ENCODE data around the gene RNF126. TPM values are rescaled to one million over a fixed set of nuclear protein-coding genes. Genes with fewer than 3 reads are reported as not detected.

The RNF126 gene
- total and polyA plus RNA-seq, 2 of the 4 experiments (the other 2 are of a cell fraction), result 7.0 to 27.4 TPM

- Histone ChIP-seq H3K9me3 (ENCODE audit: control insufficient read depth, insufficient read depth, low read length) (no peaks in the 10 kb centered on the region), H2AK9ac (replicated peaks; ENCODE audit: low read depth, low read length, poor library complexity) (no peak overlapping the region), H3K18ac (ENCODE audit: low read depth, low read length) (no peak overlapping the region), H2AK5ac (ENCODE audit: low read depth, low read length) (no peak overlapping the region), H3K27ac (ENCODE audit: insufficient read depth, low read length) (no peak overlapping the region), H3K56ac (ENCODE audit: extremely low read depth, insufficient read depth, low read length) (no peak overlapping the region), H2AFZ (replicated peaks; ENCODE audit: low read length, poor library complexity) (no peak overlapping the region), H2BK15ac (ENCODE audit: low read depth, low read length) (no peak overlapping the region), H3K9me1 (ENCODE audit: insufficient read depth, low read length) (peaks cover 4% of the 10 kb centered on the region), H2BK5ac (ENCODE audit: low read depth, low read length, poor library complexity, severe bottlenecking) (no peak overlapping the region), H4K8ac (ENCODE audit: low read depth in 2 of 2, low read length in 2 of 2) (no peak overlapping the region), H4K5ac (ENCODE audit: low read depth, low read length) (no peak overlapping the region), H2BK120ac (ENCODE audit: low read depth, low read length) (no peak overlapping the region), H2BK20ac (ENCODE audit: low read depth, low read length) (no peak overlapping the region), H3K4ac (ENCODE audit: low read depth, low read length) (no peak overlapping the region), H3K23ac (ENCODE audit: low read depth, low read length) (no peak overlapping the region), H3K9ac (ENCODE audit: low read depth, low read length) (no peak overlapping the region), H4K91ac (ENCODE audit: insufficient read depth, low read depth, low read length) (no peak overlapping the region), H3K36me3 (ENCODE audit: control insufficient read depth, insufficient read depth, low read length) (peaks cover 29% of the 10 kb centered on the region), H3K14ac (replicated peaks; ENCODE audit: low read depth, low read length) (no peak overlapping the region), H3K4me2 (ENCODE audit: low read depth, low read length) (no peak overlapping the region), H3K79me1 (ENCODE audit: low read depth in 1 of 2, low read length in 2 of 2) (no peaks in the 10 kb centered on the region), H3K4me3 (ENCODE audit: insufficient read depth, low read depth, low read length) (no peak overlapping the region), H3K4me1 (ENCODE audit: control insufficient read depth, insufficient read depth, low read length) (peaks cover 4% of the 10 kb centered on the region), H4K20me1 (ENCODE audit: insufficient read depth, low read length) (peaks cover 8% of the 10 kb centered on the region), H3K27me3 (ENCODE audit: control insufficient read depth, insufficient read depth, low read length) (no peaks in the 10 kb centered on the region; the same call in 1 of the 2 replicates)
- intact Hi-C loops (cut with micrococcal nuclease), result no loop called here
- 12% methylated on average over 44 of the region's 97 CpGs; no CpG with 5 or more reads in 1 of the 2 experiments for WGBS, 2 experiments (ENCODE audit: extremely low coverage in 2 of 2, insufficient read length in 1 of 2)
- no peak for DNase-seq
- POLR2A ChIA-PET (ENCODE audit: unreplicated experiment), result no interaction called here
- TF ChIP-seq POLR2A (IDR thresholded peaks at IDR 0.05; ENCODE audit: low read depth, low read length), result no peak
- TF ChIP-seq SMC3 (IDR thresholded peaks at IDR 0.05; ENCODE audit: low read depth, low read length), result no peak
- TF ChIP-seq NFE2L2 (IDR thresholded peaks at IDR 0.05; ENCODE audit: low read depth, low read length), result no peak
- TF ChIP-seq CHD1 (IDR thresholded peaks at IDR 0.05; ENCODE audit: low read depth, low read length), result no peak
- no peak for TF ChIP-seq MAFK (IDR thresholded peaks at IDR 0.05; ENCODE audit: low read depth, low read length)
- TF ChIP-seq CTCF (conservative IDR thresholded peaks at IDR 0.05; ENCODE audit: low read depth, low read length), result no peak
- no peak for TF ChIP-seq FOS (IDR thresholded peaks at IDR 0.05; ENCODE audit: low read depth, low read length)
- TF ChIP-seq RFX5 (IDR thresholded peaks at IDR 0.05; ENCODE audit: low read depth, low read length), result no peak
- no peak for TF ChIP-seq MXI1 (IDR thresholded peaks at IDR 0.05; ENCODE audit: borderline replicate concordance, low read depth, low read length)
- TF ChIP-seq RAD21 (IDR thresholded peaks at IDR 0.05; ENCODE audit: low read length), result no peak
- no peak for TF ChIP-seq ELK1 (IDR thresholded peaks at IDR 0.05; ENCODE audit: borderline replicate concordance, low read depth, low read length)
- TF ChIP-seq BHLHE40 (IDR thresholded peaks at IDR 0.05; ENCODE audit: low read depth, low read length), result no peak
- TF ChIP-seq USF2 (IDR thresholded peaks at IDR 0.05; ENCODE audit: low read depth, low read length), result no peak
- no peak for TF ChIP-seq MAZ (IDR thresholded peaks at IDR 0.05; ENCODE audit: borderline replicate concordance, low read depth, low read length)
- TF ChIP-seq RCOR1 (IDR thresholded peaks at IDR 0.05; ENCODE audit: insufficient replicate concordance, low read length), result no peak
- TF ChIP-seq CEBPB (IDR thresholded peaks at IDR 0.05; ENCODE audit: low read depth, low read length), result no peak
- no TSS peak for BruUV-seq (replicated peaks)
- CTCF ChIA-PET, result no interaction called here
- no peak for ATAC-seq (ENCODE audit: low read depth)
- dilution Hi-C loops (cut with HindIII; ENCODE audit: low sequenced_read_pairs, unreplicated experiment), result no loop called here
- in situ Hi-C loops (cut with MboI; ENCODE audit: low sequenced_read_pairs), result no loop called here
Measured at GRCh38 chr19:616062-616700, 46.8 kb downstream of the RNF126 start.
